ENCODE results near the gene TJAP1. TPM values are rescaled to one million over a fixed set of nuclear protein-coding genes. Genes with fewer than 3 reads are reported as not detected.
"Not testable (repeated sequence)": the region's sequence is repeated elsewhere in the genome, so short reads cannot be mapped to it uniquely, and the experiment has no call there.

TJAP1 gene
- total RNA-seq, 1 donor = 9.0 TPM

DNA sequence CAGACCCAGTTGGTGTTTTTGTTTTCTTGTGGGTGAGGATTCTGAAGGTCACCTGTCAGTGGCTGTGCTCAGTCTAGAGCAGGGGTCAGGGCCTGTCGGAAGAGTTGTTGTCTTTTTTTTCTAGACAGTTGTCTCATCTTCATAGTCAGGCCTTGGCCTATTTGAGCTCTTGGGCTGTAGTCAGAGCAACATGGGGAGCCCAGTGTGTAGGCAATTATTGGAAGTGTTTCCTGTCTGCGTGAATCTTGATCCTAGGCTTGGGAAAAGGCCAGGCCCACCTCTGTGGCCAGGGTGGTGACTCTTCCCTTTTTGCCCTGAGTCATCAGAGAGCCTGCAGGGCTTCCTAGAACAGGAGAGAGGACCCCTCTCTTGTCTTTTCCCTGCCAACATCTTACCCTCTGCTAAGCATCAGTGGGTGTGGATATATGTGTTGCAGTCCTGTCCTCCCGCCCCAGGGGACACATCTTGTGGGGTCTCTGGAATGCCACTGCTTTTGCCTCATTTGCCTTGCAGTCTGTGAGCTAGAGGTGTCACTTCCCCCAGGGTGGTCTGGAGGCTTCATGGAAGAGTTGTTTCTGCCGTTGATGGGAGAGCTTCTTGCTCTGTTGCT is 11.4 kb downstream of the TJAP1 start:
- H3K4me3 ChIP-seq (ENCODE audit: low read length) = no peak overlapping the region
- no peaks in the 10 kb centered on the region for H3K4me1 ChIP-seq (ENCODE audit: insufficient read depth, low read length)
- H3K27me3 ChIP-seq (ENCODE audit: insufficient read depth, low read length) = no peaks in the 10 kb centered on the region
- no peaks in the 10 kb centered on the region for H3K9me3 ChIP-seq (ENCODE audit: low read depth, low read length)

DNA sequence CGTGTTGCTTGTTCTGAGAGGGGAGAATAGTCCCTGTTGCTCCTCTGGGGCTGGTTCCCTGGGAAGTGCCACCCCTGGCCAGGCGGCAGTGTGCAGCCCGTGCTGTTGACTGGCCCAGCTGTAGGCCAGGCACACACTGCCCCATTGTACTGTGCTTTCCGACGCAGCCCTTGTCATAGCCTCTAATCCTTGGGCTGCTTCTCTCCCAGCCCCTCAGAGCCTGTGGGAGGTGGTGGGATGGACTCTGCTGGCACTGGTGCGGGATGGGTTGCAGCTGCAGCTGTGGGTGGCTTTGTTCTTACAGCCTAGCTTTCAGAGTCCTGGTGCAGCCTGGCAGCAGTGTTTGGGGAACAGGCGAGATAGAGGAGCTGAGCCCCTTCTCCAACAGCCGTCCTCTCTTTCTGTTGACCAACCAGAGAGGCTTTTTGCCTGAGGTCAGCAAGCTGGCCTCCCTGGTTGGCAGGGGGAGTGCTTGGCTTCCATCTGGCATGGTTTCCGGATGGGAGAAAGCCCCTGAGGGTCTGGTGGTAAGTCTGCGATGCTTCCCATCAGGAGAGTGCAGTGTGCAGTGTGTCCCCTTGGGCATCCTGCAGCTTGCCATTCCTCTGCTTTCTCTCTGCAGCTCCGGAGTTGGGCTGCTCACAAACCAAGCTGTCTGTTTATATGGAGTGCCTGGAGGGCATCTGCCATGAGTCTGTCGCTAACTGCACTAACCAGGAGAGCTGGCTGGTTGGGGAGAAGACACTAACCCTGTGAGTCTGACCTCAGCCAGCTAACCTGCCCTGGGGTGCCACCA is 12.1 kb downstream of the TJAP1 start:
- Histone ChIP-seq H3K4me1 (ENCODE audit: insufficient read depth, low read length) (peaks cover 4% of the 10 kb centered on the region), H3K27me3 (ENCODE audit: insufficient read depth, low read length) (no peaks in the 10 kb centered on the region), H3K4me3 (ENCODE audit: low read length) (no peak overlapping the region), H3K9me3 (ENCODE audit: low read depth, low read length) (no peaks in the 10 kb centered on the region)

DNA sequence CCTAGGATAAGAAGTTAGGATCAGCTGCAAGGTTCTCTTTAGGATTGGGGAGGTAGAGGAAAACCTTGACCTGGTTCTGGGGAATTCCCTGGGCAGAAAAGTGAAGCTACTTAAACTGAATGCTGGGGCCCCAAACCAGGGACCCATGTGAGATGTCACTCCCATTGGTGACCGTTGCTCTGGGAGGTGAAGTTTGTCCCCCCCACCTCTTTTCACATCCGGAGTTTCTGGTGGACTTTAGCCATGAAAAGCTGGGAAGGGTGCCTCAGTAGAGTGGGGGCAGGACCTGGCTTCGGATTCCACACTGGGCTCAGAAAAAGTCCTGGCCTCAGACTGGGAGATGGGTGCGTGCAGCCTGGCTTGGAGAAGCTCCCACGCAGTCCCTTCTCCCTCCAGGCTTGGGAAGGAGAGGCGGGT is 13.2 kb downstream of the TJAP1 start:
- no peaks in the 10 kb centered on the region for H3K27me3 ChIP-seq (ENCODE audit: insufficient read depth, low read length)
- peaks cover 15% of the 10 kb centered on the region for H3K4me1 ChIP-seq (ENCODE audit: insufficient read depth, low read length)
- H3K9me3 ChIP-seq (ENCODE audit: low read depth, low read length) = no peaks in the 10 kb centered on the region
- H3K4me3 ChIP-seq (ENCODE audit: low read length) = no peak overlapping the region

DNA sequence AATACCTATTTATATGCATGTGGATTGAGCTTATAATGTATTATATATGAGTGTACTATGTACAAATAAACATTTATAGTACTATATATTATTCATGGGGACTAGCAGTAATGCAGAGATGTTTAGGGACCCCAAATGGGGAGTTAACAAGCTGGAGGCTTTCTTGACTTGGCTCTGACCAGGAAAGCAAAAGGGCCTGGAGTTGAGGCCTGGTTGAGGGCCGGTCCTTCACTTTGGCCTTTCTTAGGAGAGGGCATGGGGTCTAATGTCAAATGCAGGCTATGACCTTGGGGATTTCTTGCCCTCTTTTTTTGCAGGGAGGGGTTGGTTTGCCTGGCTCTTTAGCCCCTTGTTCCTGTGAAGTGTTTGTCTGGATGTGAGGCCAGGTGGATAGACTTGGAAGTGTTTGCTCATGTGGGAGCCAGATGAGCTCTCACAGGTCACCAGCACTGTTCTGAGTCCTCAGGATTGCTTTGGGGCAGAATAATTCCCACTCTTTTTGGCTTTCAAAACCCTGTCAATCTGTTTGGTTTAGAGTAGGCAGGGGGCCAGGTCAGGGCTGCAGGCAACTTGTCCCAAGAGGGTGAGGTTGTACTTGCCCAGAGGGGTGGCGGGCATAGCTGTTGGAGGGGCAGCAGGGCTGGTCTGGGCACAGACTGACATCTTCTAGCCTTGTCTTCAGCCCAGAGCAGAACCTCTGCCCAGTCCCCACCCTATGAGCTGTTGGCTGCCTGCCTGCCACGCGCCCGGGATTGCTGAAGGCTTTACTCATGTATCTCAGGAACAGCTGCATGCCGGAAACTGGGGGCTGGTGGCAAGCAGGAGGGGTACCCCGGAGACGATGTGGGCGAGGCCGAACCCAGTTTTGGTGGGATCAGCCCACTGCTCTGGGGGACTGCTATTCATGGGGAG is 14.6 kb downstream of the TJAP1 start:
- Histone ChIP-seq H3K4me3 (ENCODE audit: low read length) (no peak overlapping the region), H3K27me3 (ENCODE audit: insufficient read depth, low read length) (no peaks in the 10 kb centered on the region), H3K4me1 (ENCODE audit: insufficient read depth, low read length) (peaks cover 18% of the 10 kb centered on the region), H3K9me3 (ENCODE audit: low read depth, low read length) (no peaks in the 10 kb centered on the region)

DNA sequence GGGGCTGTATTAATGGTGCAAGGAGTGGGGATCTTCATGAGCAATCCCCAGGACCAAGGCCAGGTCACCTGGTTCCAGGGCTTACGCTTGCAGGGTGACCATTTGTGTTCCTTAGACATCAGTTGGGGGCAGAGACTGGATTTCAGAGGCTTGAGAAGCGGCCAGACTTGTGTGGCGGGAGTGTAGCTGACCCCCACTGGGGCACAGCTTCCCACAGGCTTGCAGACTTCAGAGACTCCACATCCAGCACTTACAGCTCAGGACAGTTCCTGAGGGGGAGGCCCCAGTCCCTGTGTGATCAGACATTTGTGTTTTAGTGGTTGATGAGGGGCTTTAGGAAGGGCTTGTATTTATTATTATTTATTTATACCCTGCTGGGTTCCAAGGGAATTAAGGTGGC is 15.3 kb downstream of the TJAP1 start:
- no peaks in the 10 kb centered on the region for H3K9me3 ChIP-seq (ENCODE audit: low read depth, low read length)

DNA sequence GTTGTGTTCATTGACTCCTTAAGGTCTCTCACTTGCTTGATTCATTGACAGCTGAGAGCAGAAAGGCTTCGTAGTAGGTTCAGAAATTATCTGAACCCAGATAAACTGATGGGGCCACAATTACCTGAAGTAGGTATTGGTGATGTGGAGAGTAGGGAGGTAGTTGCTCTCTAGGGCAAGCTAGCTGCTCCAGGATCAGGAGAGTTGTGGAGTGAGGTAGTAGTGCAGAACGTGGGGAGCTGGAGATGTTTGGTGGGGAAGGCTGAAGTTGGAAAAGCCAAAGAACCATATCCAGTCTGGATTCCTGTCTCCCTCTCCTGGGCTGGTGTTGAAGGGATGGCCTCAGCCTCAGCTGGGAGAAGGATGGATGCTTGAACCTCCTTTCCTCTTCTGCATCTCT is 15.9 kb downstream of the TJAP1 start:
- H3K4me1 ChIP-seq (ENCODE audit: insufficient read depth, low read length) = peaks cover 18% of the 10 kb centered on the region
- H3K27me3 ChIP-seq (ENCODE audit: insufficient read depth, low read length) = no peaks in the 10 kb centered on the region
- H3K9me3 ChIP-seq (ENCODE audit: low read depth, low read length) = no peaks in the 10 kb centered on the region
- no peak overlapping the region for H3K4me3 ChIP-seq (ENCODE audit: low read length)

More for the DNA sequence above, 15.3 kb downstream of the TJAP1 start:
- H3K4me3 ChIP-seq (ENCODE audit: low read length) = no peak overlapping the region
- peaks cover 18% of the 10 kb centered on the region for H3K4me1 ChIP-seq (ENCODE audit: insufficient read depth, low read length)
- H3K27me3 ChIP-seq (ENCODE audit: insufficient read depth, low read length) = no peaks in the 10 kb centered on the region

DNA sequence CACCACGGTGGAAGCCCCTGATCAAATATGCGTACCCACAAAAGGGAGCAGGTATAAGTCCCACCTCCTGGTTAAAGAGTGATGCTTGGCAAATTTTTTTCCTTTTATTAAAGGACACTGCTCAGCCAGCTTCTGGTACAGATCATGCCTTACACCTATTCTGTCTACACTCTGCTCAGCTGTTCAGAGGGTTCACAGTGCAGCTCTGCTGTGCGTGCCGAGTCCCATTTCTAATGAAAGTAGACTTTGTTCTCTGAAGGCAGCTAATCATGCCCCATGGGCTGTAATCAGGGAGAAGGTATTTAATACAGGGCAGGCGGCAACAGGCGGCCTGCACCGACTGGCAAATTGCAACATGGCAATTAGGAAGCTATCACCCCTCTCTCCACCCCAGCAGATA is 16.5 kb downstream of the TJAP1 start:
- Histone ChIP-seq H3K4me1 (ENCODE audit: insufficient read depth, low read length) (peaks cover 18% of the 10 kb centered on the region), H3K27me3 (ENCODE audit: insufficient read depth, low read length) (no peaks in the 10 kb centered on the region), H3K9me3 (ENCODE audit: low read depth, low read length) (no peaks in the 10 kb centered on the region), H3K4me3 (ENCODE audit: low read length) (no peak overlapping the region)

DNA sequence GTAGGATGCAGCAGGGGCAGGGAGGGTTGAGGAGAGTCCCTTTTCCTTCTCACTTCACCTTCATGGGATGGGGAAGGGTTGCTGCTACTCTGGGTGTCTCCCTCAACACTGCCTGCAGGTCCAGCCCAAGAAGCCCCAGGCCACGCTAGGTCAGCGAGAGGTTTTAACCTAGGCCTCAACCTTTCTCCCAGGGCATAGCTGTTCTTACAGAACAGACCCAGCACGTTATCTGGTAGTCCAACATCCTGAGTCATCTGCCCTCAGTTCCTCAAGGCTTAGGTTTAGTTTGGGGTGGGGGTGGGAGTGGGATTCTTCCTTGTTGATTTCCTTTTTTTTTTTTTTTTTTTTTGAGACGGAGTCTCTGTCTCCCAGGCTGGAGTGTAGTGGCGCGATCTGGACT is 17.0 kb downstream of the TJAP1 start:
- Histone ChIP-seq H3K27me3 (ENCODE audit: insufficient read depth, low read length) (no peaks in the 10 kb centered on the region), H3K4me3 (ENCODE audit: low read length) (no peak overlapping the region), H3K9me3 (ENCODE audit: low read depth, low read length) (no peaks in the 10 kb centered on the region), H3K4me1 (ENCODE audit: insufficient read depth, low read length) (peaks cover 18% of the 10 kb centered on the region)

DNA sequence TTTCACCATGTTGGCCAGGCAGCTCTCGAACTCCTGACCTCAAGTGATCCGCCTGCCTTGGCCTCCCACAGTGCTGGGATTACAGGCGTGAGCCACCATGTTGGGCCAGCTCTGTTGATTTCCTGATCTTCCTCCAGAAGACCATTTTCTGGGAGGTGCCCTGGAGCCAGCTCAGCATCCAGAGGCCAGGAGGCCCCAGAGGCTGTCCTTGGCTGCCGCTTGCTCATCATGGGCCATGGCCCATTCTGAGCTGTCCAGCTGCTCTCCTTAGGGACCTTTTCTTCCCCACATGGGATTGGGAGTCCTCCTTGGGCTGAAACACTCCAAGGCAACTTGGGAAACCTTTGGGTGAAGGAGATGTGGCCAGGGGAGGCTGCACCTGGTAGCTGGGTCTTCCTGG is 17.4 kb downstream of the TJAP1 start:
- no peaks in the 10 kb centered on the region for H3K9me3 ChIP-seq (ENCODE audit: low read depth, low read length)
- no peak overlapping the region for H3K4me3 ChIP-seq (ENCODE audit: low read length)
- peaks cover 18% of the 10 kb centered on the region for H3K4me1 ChIP-seq (ENCODE audit: insufficient read depth, low read length)
- H3K27me3 ChIP-seq (ENCODE audit: insufficient read depth, low read length) = no peaks in the 10 kb centered on the region

DNA sequence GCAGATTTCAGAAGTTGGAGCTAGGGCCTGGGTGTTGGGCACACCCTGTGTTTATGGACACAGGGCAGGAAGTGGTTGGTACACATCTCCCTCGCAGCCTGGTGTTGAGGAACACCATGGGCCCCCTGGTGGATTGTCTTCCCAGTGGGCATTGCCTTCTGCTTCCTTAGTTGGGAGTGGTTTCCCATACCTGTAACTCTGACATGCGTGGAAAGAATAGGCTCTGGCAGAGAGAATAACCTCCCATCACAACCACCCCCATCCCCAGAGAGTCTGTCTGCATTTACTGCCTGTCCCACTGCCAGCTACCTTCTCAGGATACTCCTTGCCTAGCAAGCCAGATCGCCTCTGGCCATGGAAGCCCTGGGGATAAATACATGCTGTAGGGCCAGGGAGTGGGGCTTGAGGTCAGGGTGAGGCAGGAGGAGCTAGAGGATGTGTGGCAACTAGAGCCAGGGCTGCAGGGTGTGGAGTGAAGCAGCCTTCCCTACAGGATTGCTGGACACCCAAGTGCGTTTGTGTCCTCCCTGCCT is 18.1 kb downstream of the TJAP1 start:
- Histone ChIP-seq H3K9me3 (ENCODE audit: low read depth, low read length) (no peaks in the 10 kb centered on the region), H3K4me1 (ENCODE audit: insufficient read depth, low read length) (peaks cover 18% of the 10 kb centered on the region), H3K4me3 (ENCODE audit: low read length) (no peak overlapping the region), H3K27me3 (ENCODE audit: insufficient read depth, low read length) (no peaks in the 10 kb centered on the region)

DNA sequence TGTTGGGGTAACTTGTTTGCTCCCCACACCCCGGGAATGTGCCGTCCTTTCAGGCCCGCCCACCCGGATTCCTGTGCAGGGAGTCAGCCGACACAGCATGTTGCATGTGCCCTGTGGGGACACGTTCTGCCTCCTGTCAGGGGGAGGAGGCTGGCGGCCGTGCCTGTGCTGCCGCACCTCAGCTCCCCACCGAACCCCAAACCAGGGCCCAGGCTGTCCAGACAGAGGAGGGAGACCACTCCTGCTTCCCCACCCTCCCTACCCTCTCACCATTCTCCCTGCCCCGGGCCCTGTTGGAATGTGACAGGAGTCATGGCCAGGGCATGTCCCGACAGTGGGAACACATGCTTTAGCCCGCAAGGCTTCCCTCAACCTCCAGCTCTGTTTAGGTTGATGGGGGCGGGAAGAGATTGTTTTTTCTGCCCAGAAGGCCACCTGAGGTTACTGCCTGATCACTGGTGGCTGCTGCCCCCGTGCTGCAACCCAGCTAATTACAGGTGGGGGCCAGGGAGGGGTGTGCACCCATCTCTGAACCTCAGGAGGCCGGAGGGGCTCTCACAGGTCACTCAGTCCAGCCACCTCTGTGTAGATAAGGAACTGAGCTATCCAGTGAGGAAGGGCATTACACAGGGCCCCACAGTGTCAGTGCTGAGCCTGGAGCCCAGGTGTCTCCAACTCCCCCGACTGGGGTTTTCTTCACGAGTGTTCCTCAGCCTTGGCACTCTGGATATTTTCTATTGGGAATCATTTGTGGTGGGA is 19.2 kb downstream of the TJAP1 start:
- no peaks in the 10 kb centered on the region for H3K27me3 ChIP-seq (ENCODE audit: insufficient read depth, low read length)

DNA sequence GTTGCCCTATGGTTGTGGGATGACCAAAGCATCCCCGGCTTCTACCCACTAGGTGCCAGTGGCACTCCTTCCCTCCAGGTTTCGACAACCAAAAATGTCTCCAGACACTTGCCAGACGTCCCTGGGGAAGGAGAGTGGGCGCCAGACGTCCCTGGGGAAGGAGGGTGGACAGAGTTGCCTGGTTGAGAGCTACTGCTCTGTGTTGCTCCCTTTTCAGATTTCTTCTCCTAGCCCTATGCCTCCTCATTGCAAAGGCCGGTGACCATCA is 19.7 kb downstream of the TJAP1 start:
- no peak overlapping the region for H3K4me3 ChIP-seq (ENCODE audit: low read length)
- no peaks in the 10 kb centered on the region for H3K27me3 ChIP-seq (ENCODE audit: insufficient read depth, low read length)
- H3K4me1 ChIP-seq (ENCODE audit: insufficient read depth, low read length) = peaks cover 18% of the 10 kb centered on the region
- H3K9me3 ChIP-seq (ENCODE audit: low read depth, low read length) = no peaks in the 10 kb centered on the region

More for the DNA sequence above, 19.2 kb downstream of the TJAP1 start:
- H3K9me3 ChIP-seq (ENCODE audit: low read depth, low read length) = no peaks in the 10 kb centered on the region
- peaks cover 18% of the 10 kb centered on the region for H3K4me1 ChIP-seq (ENCODE audit: insufficient read depth, low read length)
- no peak overlapping the region for H3K4me3 ChIP-seq (ENCODE audit: low read length)

DNA sequence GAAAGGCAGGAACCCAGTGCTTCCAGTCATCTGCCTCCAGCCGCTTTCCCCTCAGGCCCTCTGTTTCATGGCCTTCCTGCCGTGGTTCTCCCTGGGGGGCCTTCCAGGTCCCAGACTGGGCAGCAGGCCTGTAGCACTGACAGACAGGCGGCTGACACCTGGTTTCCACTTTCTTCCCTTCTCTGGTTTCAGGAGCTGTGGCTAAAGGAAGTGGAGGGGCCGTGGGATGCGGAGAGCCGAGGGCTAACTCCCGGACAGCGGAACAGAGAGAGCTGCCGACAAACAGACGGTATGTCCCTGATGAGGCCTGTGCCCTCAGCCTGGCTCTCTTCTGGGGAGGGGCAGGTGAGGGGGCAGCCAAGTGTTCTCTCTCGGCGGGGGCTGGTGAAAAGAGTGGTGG is 20.3 kb downstream of the TJAP1 start:
- Histone ChIP-seq H3K9me3 (ENCODE audit: low read depth, low read length) (no peaks in the 10 kb centered on the region), H3K4me3 (ENCODE audit: low read length) (no peak overlapping the region), H3K4me1 (ENCODE audit: insufficient read depth, low read length) (peaks cover 18% of the 10 kb centered on the region), H3K27me3 (ENCODE audit: insufficient read depth, low read length) (no peaks in the 10 kb centered on the region)

DNA sequence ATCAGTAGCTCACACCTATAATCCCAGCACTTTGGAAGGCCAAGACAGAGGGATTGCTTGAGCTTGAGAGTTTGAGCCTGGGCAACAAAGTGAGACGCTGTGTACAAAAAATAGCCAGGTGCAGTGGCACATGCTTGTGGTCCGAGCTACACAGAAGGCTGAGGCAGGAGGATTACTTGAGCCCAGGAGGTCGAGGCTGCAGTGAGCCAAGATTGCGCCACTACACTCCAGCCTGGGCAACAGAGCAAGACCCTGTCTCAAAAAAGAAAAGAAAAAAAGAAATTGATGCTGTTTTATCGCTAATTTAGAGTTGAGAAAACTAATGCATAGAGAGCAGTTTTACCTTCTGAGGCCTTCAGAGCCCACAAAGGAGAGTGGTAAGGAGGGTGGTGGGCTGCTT is 20.9 kb downstream of the TJAP1 start:
- not testable (repeated sequence) for H3K4me3 ChIP-seq (ENCODE audit: low read length); H3K9me3 ChIP-seq (ENCODE audit: low read depth, low read length); H3K27me3 ChIP-seq (ENCODE audit: insufficient read depth, low read length)
- H3K4me1 ChIP-seq (ENCODE audit: insufficient read depth, low read length) = peaks cover 18% of the 10 kb centered on the region

Measured in mononuclear cell (primary cell).